GM19240 (cell line): Measurements from ENCODE around the gene EML4.
"Not testable (repeated sequence)": the region's sequence is repeated elsewhere in the genome, so short reads cannot be mapped to it uniquely, and the experiment has no call there.

Source experiments
- DNase-seq: peaks from one replicate; pipeline ENCODE4 v3.0.0; 2011; ENCODE audit warnings: low spot score; ENCODE audit not compliant: insufficient read length

The EML4 gene

GRCh38 chr2:42328148-42328833 lies 159.1 kb downstream of the EML4 start:
- DNase-seq, result no peak

DNA sequence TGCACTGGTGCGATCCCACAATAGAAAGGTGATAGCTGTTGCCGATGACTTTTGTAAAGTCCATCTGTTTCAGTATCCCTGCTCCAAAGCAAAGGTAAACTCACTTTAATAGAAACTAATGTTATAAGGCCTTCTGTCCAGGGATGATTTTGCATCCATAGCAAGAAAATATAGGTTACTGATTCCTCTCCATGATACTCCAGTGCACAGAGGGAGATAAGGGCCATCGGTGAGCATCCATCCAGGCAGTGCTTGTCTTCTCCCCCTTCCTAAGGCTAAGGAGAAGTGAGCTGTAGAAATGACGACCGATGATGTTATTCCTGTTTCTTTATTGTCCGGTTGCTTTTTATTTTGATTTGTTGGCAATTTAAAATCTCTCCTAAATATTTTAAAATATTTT lies 159.8 kb downstream of the EML4 start:
- no peak for DNase-seq

DNA sequence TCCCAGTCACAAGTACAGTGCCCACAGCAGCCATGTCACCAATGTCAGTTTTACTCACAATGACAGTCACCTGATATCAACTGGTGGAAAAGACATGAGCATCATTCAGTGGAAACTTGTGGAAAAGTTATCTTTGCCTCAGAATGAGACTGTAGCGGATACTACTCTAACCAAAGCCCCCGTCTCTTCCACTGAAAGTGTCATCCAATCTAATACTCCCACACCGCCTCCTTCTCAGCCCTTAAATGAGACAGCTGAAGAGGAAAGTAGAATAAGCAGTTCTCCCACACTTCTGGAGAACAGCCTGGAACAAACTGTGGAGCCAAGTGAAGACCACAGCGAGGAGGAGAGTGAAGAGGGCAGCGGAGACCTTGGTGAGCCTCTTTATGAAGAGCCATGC lies 160.6 kb downstream of the EML4 start:
- DNase-seq, result no peak

DNA sequence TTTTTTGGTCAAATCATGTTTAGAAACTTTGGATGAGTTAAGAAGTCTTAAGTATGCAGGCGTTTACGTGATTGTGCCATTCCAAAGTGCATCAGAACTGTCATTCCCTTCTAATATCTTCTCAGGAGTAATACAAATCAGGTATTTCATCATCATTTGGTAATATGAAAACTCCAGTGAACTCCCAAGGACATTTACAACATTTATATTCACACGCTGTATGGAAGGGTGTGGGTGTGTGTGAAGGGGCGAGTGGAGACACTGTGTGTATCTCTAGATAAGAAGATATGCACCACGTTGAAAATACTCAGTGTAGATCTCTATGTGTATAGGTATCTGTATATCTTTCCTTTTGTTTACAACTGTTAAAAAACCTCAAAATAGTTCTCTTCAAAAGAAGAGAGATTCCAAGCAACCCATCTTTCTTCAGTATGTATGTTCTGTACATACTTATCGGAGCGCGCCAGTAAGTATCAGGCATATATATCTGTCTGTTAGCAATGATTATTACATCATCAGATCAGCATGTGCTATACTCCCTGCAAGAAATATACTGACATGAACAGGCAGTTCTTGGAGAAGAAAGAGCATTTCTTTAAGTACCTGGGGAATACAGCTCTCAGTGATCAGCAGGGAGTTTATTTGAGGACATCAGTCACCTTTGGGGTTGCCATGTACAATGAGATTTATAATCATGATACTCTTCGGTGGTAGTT lies 162.6 kb downstream of the EML4 start:
- no peak for DNase-seq

GRCh38 chr2:42332575-42332974 lies 163.4 kb downstream of the EML4 start:
- DNase-seq, result no peak

DNA sequence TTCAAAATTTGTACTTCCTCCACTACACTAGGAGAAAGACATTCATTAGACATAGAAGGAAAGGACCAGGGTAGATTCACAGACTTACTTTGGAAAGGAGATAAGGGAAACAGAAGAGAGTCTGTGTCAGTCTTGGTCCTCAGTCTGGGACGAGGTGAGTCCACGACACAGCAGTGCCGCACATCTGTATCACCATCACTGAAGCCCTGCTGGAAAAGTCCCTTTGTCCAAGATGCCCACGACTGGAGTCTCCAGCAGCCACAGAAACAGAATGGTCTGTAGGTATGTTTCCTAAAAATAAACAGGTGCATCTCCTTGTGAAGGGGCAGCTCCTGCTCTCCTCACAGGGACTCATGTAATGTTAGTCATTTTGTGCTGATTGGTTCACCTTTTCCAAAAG lies 164.4 kb downstream of the EML4 start:
- DNase-seq, result no peak

DNA sequence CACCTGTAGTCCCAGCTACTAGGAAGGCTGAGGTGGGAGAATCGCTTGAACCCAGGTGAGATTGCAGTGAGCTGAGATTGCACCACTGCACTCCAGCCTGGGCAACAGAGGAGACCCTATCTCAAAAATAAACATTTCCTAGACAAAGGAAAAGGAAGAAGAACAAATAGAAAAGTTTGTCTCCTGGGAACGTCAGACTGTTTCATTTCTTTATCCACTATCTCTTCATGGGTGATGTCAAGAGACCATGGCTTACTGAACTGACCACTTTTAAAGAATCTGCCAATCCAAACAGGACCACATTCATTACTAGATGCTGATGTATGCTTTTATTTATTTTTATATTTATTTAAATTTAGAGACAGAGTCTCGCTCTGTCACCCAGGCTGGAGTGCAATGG lies 165.1 kb downstream of the EML4 start:
- DNase-seq, result no peak

- not testable (repeated sequence) for DNase-seq
Observed at GRCh38 chr2:42334865-42335264, 165.7 kb downstream of the EML4 start.

- no peak for DNase-seq
Observed at GRCh38 chr2:42335514-42336104, 166.5 kb downstream of the EML4 start.

DNA sequence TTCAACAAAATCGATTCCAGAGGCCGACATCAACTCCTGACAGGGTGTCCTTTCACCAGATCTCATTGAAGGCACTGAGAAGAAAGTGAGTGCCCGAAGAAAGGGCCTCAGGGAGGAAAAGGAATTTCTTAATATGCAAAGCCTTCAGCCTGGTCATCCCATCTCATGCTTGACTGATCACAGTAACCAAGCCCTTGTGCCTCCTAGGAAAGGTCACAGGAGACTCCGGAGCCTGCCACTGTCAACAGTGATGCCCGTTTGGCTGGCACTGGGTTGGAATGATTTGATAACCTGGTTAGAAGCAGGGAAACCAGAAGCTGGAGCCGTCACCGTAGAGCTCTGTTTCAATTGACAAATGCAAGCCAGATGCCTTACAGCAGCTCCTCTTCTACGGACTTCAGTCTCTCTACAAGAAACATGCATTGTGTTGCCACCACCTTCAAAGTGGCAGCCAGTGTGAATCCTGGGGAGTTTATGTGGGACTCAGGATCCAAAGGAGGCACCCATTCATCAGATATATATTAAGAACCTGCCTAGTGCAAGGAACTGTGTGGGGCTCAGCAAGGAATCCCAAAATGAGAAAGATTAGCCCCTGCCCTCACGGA lies 167.3 kb downstream of the EML4 start:
- DNase-seq, result no peak

DNA sequence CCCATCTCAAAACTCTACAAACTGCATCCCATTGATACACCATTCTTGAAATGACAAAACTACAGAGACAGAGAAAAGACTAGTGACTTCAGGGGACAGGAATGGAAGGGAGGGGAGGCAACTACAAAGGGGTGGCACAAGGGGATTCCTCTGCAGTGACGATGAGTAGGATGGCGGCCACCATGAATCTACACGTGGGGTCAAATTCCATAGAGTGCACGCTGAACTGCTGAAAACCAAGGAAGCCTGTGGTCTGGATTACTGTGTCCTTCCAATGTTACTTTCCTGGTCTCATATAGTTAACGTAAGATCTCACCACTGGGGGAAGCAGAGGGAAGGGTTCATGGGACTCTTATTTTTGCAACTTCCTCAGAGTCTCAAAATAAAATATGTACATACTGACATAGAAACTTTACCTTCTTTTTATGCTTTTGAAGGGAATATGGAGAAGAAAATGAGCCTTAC lies 168.2 kb downstream of the EML4 start:
- DNase-seq, result no peak

GRCh38 chr2:42337846-42338566 lies 168.9 kb downstream of the EML4 start:
- DNase-seq, result no peak

DNA sequence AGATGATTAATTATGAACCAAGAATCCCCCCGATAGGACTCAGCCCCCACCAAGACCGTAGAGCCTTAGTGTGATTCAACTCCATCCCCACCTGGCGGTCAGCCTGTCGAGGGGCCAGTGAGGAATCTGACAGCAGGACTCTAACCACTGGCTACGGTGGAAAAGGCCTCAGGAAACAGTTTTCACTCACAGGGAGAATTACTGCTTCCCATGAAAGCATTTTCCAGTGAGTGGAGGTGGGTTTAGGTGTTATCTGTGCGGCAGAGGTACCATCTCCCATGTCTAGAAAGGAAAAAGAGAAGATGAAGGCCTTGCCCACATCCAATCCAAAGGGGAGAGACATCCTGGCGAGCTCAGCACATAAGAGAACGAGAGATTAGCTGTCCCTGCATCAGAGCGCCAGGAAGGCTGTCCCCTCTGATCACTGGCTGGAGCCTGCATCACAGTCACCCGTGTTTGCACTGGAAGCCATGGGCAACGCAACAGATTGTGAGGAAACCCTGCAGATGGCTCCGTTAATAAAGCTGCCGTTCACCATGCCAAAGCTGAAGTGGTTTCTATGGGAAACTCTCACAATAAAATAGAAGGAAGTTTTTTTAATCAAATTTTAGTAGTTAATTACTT lies 169.5 kb downstream of the EML4 start:
- no peak for DNase-seq

GRCh38 chr2:42339191-42339912 lies 170.2 kb downstream of the EML4 start:
- no peak for DNase-seq

DNA sequence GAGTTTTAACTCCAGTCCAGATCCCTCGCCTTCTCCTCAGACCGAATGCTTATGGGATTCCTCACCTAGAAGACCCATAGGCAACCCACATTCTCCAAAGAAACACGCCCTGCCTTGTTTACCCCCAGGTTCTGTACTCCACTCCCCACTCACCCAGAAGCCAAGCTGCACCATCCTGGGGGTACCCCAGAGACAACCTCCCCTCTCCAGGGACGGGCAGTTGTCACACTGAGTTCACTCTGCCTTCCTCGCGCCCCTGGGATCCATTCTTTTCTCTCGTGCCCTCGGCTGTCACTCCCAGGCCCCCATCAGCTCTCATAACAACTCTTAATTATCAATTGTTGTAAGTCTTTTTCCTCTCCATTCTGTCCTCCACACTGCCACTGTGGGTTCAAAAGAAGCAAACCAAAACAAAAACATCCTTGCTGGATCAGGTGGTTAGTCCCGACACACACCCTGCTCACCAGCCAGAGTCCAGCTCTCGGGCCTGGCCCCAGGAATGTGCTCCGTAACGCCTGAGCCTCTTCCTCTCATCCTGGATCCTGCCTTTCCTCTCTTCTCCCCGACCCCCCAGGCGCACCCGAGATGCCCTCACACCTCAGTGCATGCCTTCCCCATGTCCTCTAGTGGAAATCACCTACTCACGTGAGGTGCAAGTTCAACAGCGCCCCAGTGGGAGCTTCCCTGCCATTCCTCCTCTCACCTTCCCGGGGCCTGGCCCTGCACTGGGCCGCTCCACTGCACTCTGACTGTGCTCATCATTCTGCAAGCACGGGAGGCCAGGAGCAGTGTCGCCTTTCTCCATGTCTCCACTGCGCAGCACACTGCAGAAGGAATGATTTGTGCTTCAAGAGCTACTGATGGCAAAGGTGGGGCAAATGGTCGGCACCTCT lies 171.1 kb downstream of the EML4 start:
- no peak for DNase-seq

- no peak for DNase-seq
Observed at GRCh38 chr2:42340938-42341636, 171.9 kb downstream of the EML4 start.

DNA sequence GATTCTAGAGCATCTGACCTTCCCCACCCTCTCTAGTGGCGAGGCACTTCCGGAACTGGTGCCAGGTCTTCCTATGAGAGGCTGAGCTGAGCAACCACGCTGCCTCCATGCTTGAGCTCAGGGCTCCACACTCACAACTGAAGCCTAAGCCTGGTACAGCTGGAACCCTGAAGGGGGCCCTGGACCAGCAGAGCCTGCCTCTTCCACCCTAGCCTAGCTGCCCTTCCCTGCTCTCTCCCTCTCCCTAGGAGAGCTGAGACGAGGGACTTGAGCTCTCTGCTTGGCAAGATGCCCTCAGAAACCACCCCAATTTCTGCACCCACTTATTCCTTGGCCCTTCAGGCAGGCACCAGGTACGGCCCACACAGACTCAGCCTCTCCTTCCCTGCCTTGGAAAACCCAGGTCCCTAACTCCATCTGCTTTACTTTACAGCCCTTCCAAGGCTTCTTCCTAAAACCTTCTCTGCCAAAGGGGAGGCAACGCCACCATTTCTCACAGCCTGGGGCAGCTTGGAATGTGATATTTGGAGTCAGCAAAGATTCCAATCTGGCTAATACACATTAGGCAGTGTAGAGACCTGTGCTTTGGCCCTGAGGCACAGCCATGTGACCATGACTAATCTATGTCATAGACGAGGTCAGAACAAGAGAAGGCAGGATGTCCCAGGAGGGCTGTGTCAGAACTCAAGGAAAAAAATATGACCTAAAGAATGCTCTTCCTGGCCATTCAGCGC lies 173.1 kb downstream of the EML4 start:
- DNase-seq, result no peak

DNA sequence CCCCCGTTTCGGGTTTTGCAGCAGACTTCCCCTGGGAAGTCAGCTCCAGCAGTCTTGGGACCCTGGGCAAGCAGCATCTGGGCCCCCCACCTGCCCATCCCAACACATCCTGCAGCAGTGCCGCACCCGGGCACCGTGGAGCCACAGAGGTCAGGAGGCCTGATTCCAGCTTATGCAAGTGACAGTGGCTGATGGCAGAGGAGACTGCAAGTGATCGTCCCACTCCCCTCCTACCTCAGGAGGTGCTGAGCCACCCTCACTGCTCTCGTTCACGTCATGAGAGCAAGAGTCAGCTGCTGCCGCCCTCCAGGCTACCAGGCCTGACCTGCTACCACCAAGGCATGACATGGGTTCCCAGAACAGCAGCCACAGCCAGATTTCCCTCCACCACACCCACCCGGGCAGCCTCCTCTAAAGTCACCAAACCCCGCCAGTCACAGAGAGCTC lies 173.7 kb downstream of the EML4 start:
- no peak for DNase-seq
